IMR-90 (cell line): Measurements from ENCODE around the gene YAE1. TPM values are rescaled to one million over a fixed set of nuclear protein-coding genes. Genes with fewer than 3 reads are reported as not detected.

Source experiments
- ATAC-seq: fragments of 200-7000 bp; cut with Tn5 transposase; 2 replicates; pipeline ENCODE4 v1.9.1; 2020; ENCODE audit warnings: low read depth, mild to moderate bottlenecking, moderate library complexity
- BruUV-seq: library from RNA; stranded (reverse); fragments of 400-500 nt; replicated peaks from 2 replicates; lab custom pipeline; 2021; lab: Mats Ljungman, UMichigan
- CTCF ChIA-PET: fragments of 300-600 bp; formaldehyde crosslinking; extraction: SDS; loops from one replicate; lab custom pipeline; 2021; ENCODE audit warnings: antibody characterized with exemption; lab: Yijun Ruan, JAX
- POLR2A ChIA-PET: fragments of 300-600 bp; sonication (Branson Sonifier 250); formaldehyde crosslinking; loops from one replicate; lab custom pipeline; 2022; ENCODE audit warnings: antibody characterized with exemption; ENCODE audit not compliant: unreplicated experiment; lab: Charles Lee
- DNase-seq: peaks from one replicate; pipeline ENCODE4 v3.0.0; 2013
- H2AFZ ChIP-seq: replicated peaks from 2 replicates; pipeline ENCODE3; 2013; ENCODE audit warnings: low read length, mild to moderate bottlenecking; ENCODE audit not compliant: poor library complexity
- H2AK5ac ChIP-seq: 2 replicates; pipeline ENCODE4 v1.6.1; 2013; ENCODE audit warnings: low read depth, low read length, inconsistent platforms
- H2AK9ac ChIP-seq: replicated peaks from 2 replicates; pipeline ENCODE3; 2013; ENCODE audit warnings: mild to moderate bottlenecking, low read depth, low read length, moderate library complexity; ENCODE audit not compliant: poor library complexity
- H2BK120ac ChIP-seq: 2 replicates; pipeline ENCODE4 v1.6.1; 2013; ENCODE audit warnings: low read depth, low read length, inconsistent platforms
- H2BK15ac ChIP-seq: 3 replicates; pipeline ENCODE4 v1.6.1; 2013; ENCODE audit warnings: low read depth, low read length, inconsistent platforms
- H2BK20ac ChIP-seq: 2 replicates; pipeline ENCODE4 v1.6.1; 2013; ENCODE audit warnings: low read depth, mild to moderate bottlenecking, inconsistent platforms, low read length, moderate library complexity
- H2BK5ac ChIP-seq: 2 replicates; pipeline ENCODE4 v1.6.1; 2013; ENCODE audit warnings: mild to moderate bottlenecking, low read depth, low read length, inconsistent platforms; ENCODE audit not compliant: poor library complexity, severe bottlenecking
- H3K14ac ChIP-seq: replicated peaks from 2 replicates; pipeline ENCODE4 v1.6.1; 2013; ENCODE audit warnings: low read depth, low read length, inconsistent platforms
- H3K18ac ChIP-seq: 2 replicates; pipeline ENCODE4 v1.6.1; 2013; ENCODE audit warnings: low read depth, low read length, control low read depth
- H3K23ac ChIP-seq: 2 replicates; pipeline ENCODE4 v1.6.1; 2013; ENCODE audit warnings: low read depth, low read length, inconsistent platforms
- H3K27ac ChIP-seq: 2 replicates; pipeline ENCODE4 v1.5.1; 2013; ENCODE audit warnings: mild to moderate bottlenecking, control low read depth, low read length; ENCODE audit not compliant: insufficient read depth
- H3K27me3 ChIP-seq: 2 replicates; pipeline ENCODE4 v1.6.1; 2013; ENCODE audit warnings: low read length; ENCODE audit not compliant: control insufficient read depth, insufficient read depth
- H3K36me3 ChIP-seq: 2 replicates; pipeline ENCODE4 v1.6.1; 2013; ENCODE audit warnings: low read length, mixed read lengths; ENCODE audit not compliant: control insufficient read depth, insufficient read depth
- H3K4ac ChIP-seq: 2 replicates; pipeline ENCODE4 v1.6.1; 2013; ENCODE audit warnings: low read depth, low read length, inconsistent platforms
- H3K4me1 ChIP-seq: 2 replicates; pipeline ENCODE4 v1.6.1; 2013; ENCODE audit warnings: low read length, mixed read lengths; ENCODE audit not compliant: control insufficient read depth, insufficient read depth
- H3K4me2 ChIP-seq: 2 replicates; pipeline ENCODE4 v1.6.1; 2013; ENCODE audit warnings: low read depth, mild to moderate bottlenecking, control low read depth, low read length, moderate library complexity
- H3K4me3 ChIP-seq: 2 replicates; pipeline ENCODE4 v1.5.1; 2013; ENCODE audit warnings: low read depth, mild to moderate bottlenecking, control low read depth, low read length, moderate library complexity; ENCODE audit not compliant: insufficient read depth
- H3K56ac ChIP-seq: 2 replicates; pipeline ENCODE4 v1.6.1; 2013; ENCODE audit warnings: low read length, inconsistent platforms; ENCODE audit not compliant: insufficient read depth; ENCODE audit errors: extremely low read depth
- H3K79me1 ChIP-seq, 2 experiments: 2 replicates each; pipeline ENCODE4 v1.6.1; 2013; ENCODE audit warnings: low read length in 2 of 2, inconsistent platforms in 1 of 2, low read depth in 1 of 2
- H3K9ac ChIP-seq: 2 replicates; pipeline ENCODE4 v1.6.1; 2013; ENCODE audit warnings: low read depth, low read length, control low read depth
- H3K9me1 ChIP-seq: 2 replicates; pipeline ENCODE4 v1.6.1; 2013; ENCODE audit warnings: low read length, inconsistent platforms; ENCODE audit not compliant: insufficient read depth
- H3K9me3 ChIP-seq: 2 replicates; pipeline ENCODE4 v1.6.1; 2013; ENCODE audit warnings: low read length; ENCODE audit not compliant: control insufficient read depth, insufficient read depth
- H4K20me1 ChIP-seq: 2 replicates; pipeline ENCODE4 v1.6.1; 2013; ENCODE audit warnings: low read length, inconsistent platforms; ENCODE audit not compliant: insufficient read depth
- H4K5ac ChIP-seq: 2 replicates; pipeline ENCODE4 v1.6.1; 2013; ENCODE audit warnings: mild to moderate bottlenecking, low read depth, low read length, control low read depth
- H4K8ac ChIP-seq, 2 experiments: 2 replicates each; pipeline ENCODE4 v1.6.1; 2013; ENCODE audit warnings: low read depth in 2 of 2, low read length in 2 of 2, control low read depth in 1 of 2, inconsistent platforms in 1 of 2
- H4K91ac ChIP-seq: 2 replicates; pipeline ENCODE4 v1.6.1; 2013; ENCODE audit warnings: low read depth, low read length, inconsistent platforms; ENCODE audit not compliant: insufficient read depth
- BHLHE40 ChIP-seq: fragments of 150-350 bp; IDR thresholded peaks from 2 replicates; pipeline ENCODE4 v1.6.1; 2016; ENCODE audit warnings: mild to moderate bottlenecking, low read depth, low read length
- ELK1 ChIP-seq: fragments of 150-350 bp; IDR thresholded peaks from 2 replicates; pipeline ENCODE4 v1.6.1; 2016; ENCODE audit warnings: low read depth, mild to moderate bottlenecking, low read length, moderate library complexity, borderline replicate concordance
- FOS ChIP-seq: fragments of 150-350 bp; IDR thresholded peaks from 2 replicates; pipeline ENCODE4 v1.6.1; 2016; ENCODE audit warnings: low read depth, low read length
- MAFK ChIP-seq: IDR thresholded peaks from 2 replicates; pipeline ENCODE4 v1.6.1; 2012; ENCODE audit warnings: low read depth, low read length, improper control_type of control experiment
- MAZ ChIP-seq: IDR thresholded peaks from 2 replicates; pipeline ENCODE4 v1.6.1; 2012; ENCODE audit warnings: low read depth, mild to moderate bottlenecking, low read length, improper control_type of control experiment, moderate library complexity, borderline replicate concordance
- POLR2A ChIP-seq: IDR thresholded peaks from 2 replicates; pipeline ENCODE4 v1.6.1; 2012; ENCODE audit warnings: mild to moderate bottlenecking, low read depth, low read length
- RAD21 ChIP-seq: IDR thresholded peaks from 2 replicates; pipeline ENCODE4 v1.6.1; 2012; ENCODE audit warnings: low read length, improper control_type of control experiment
- RCOR1 ChIP-seq: IDR thresholded peaks from 2 replicates; pipeline ENCODE4 v1.6.1; 2012; ENCODE audit warnings: mild to moderate bottlenecking, low read length, improper control_type of control experiment; ENCODE audit not compliant: insufficient replicate concordance
- RFX5 ChIP-seq: IDR thresholded peaks from 2 replicates; pipeline ENCODE4 v1.8.0; 2012; ENCODE audit warnings: low read depth, mild to moderate bottlenecking, low read length, moderate library complexity
- USF2 ChIP-seq: fragments of 150-350 bp; IDR thresholded peaks from 2 replicates; pipeline ENCODE4 v1.6.1; 2017; ENCODE audit warnings: mild to moderate bottlenecking, antibody characterized with exemption, low read length, low read depth
- WGBS, 2 experiments: methylation state at CpG; one replicate each; pipeline versions ENCODE4 v1.1.5 to v1.1.7; 2013; ENCODE audit warnings: missing lambda C conversion rate in 2 of 2; ENCODE audit not compliant: insufficient read length in 1 of 2; ENCODE audit errors: extremely low coverage in 2 of 2; 5-methylcytosine and 5-hydroxymethylcytosine counted together
- dilution Hi-C: fragments of 300-500 bp; cut with HindIII; formaldehyde crosslinking; loops from one replicate; pipeline ENCODE4 v1.14.3; 2018; ENCODE audit warnings: low sequenced_read_pairs; ENCODE audit not compliant: unreplicated experiment
- in situ Hi-C: fragments of 300-500 bp; cut with MboI; formaldehyde crosslinking; loops from 3 replicates; pipeline ENCODE4 v1.14.3; 2019; ENCODE audit warnings: low sequenced_read_pairs, inconsistent platforms, mixed read lengths
- intact Hi-C: fragments of 100-400 bp; cut with micrococcal nuclease; formaldehyde crosslinking; loops from 2 replicates; pipeline ENCODE4 v1.10.0; 2022
- polyA plus RNA-seq, 3 experiments: library from polyadenylated mRNA; depleted of rRNA; stranded (reverse); fragments of >200 nt; gene quantifications; 2 replicates each; pipeline ENCODE4 v1.2.3, GENCODE V29; 2012; ENCODE audit warnings: low replicate concordance in 1 of 3
- total RNA-seq: library from RNA; depleted of rRNA; stranded (reverse); fragments of >200 nt; gene quantifications from 2 replicates; pipeline ENCODE4 v1.2.3, GENCODE V29; 2012

Gene YAE1
- total and polyA plus RNA-seq, 2 of the 4 experiments (the other 2 are of a cell fraction): 28.6 to 36.7 TPM

GRCh38 chr7:39574673-39575349 is 8.6 kb downstream of the YAE1 start:
- Histone ChIP-seq H3K9me1 (no peaks in the 10 kb centered on the region), H4K91ac (no peak overlapping the region), H3K36me3 (peaks cover 9% of the 10 kb centered on the region; the same call in 1 of the 2 replicates), H3K27ac (no peak overlapping the region), H3K27me3 (no peaks in the 10 kb centered on the region), H3K4me3 (no peak overlapping the region), H3K18ac (no peak overlapping the region), H2AK5ac (no peak overlapping the region), H3K9me3 (no peaks in the 10 kb centered on the region), H2BK5ac (no peak overlapping the region), H3K9ac (no peak overlapping the region), H3K4me1 (no peaks in the 10 kb centered on the region), H3K4me2 (no peak overlapping the region), H4K5ac (no peak overlapping the region), H2BK15ac (no peak overlapping the region), H2AFZ (no peak overlapping the region), H2AK9ac (no peak overlapping the region), H3K79me1 (peaks cover under 1 to 7% of the 10 kb centered on the region in 2 experiments; a peak in 2 of 4 replicates), H3K4ac (no peak overlapping the region), H3K14ac (no peak overlapping the region), H4K8ac (no peak overlapping the region), H2BK20ac (no peak overlapping the region), H3K23ac (no peak overlapping the region), H4K20me1 (no peaks in the 10 kb centered on the region), H3K56ac (no peak overlapping the region), H2BK120ac (no peak overlapping the region)
- TF ChIP-seq RFX5 (no peak), ELK1 (no peak), RAD21 (no peak), MAFK (no peak), RCOR1 (no peak), USF2 (no peak), FOS (no peak), MAZ (no peak), BHLHE40 (no peak), POLR2A (no peak)
- intact Hi-C loops (no loop called here), in situ Hi-C loops (no loop called here), dilution Hi-C loops (no loop called here)
- DNase-seq (no peak), ATAC-seq (no peak)
- no TSS peak for BruUV-seq
- POLR2A ChIA-PET: interaction anchor here (0.6 kb wide), 1 partner anchor 727 kb away, joined by 4 read pairs; no protein-coding TSS in a partner anchor
- WGBS, 2 experiments: no CpG with 5 or more reads among the region's 2 CpGs
- CTCF ChIA-PET: no interaction called here
